CD1c-positive myeloid dendritic cell (primary cell): Measurements from ENCODE around the gene HHEX.
"Not testable (repeated sequence)": the region's sequence is repeated elsewhere in the genome, so short reads cannot be mapped to it uniquely, and the experiment has no call there.

ENCODE experiments used
- DNase-seq: peaks from one replicate; pipeline ENCODE4 v3.0.0-alpha.2; 2016; ENCODE audit errors: extremely low spot score

The HHEX gene

GRCh38 chr10:92734301-92734700 lies 44.5 kb downstream of the HHEX start:
- no peak for DNase-seq

DNA sequence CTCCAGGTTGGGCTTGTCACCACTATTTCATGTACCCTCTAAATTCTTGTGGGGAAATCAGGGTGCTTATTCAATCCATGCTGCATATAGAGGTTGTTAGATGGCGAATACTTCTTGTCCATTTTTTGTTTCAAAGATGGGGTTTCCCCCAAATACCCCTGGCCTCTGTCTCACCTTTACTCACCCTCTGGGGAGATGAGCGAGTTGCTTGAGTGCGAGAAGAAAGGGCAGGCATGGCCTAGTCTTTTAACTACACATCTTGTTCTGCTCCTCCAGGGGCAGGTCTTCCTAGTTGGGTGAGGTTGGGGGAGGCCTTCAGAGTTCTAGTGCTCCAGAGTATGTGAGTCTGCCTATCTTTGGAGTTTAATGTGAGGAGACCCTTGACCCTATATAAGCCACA lies 46.2 kb downstream of the HHEX start:
- no peak for DNase-seq

GRCh38 chr10:92737484-92737883 lies 47.7 kb downstream of the HHEX start:
- no peak for DNase-seq

- no peak for DNase-seq
These were observed 51.0 kb downstream of the HHEX start for GRCh38 chr10:92740762-92741161.

DNA sequence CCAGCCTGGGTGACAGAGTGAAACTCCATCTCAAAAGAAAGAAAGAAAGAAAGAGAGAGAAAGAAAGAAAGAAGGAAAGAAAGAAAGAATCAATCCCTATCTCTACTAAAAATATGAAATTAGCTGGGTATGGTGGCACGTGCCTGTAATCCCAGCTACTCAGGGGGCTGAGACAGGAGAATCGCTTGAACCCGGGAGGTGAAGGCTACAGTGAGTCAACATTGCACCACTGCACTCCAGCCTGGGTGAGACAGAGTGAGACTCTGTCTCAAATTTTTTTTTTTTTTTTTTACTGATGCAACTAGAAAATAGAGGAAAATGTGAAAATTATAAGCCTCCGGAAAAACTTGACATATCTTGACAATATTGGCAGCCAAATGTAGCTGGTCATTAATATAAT lies 52.0 kb downstream of the HHEX start:
- not testable (repeated sequence) for DNase-seq

DNA sequence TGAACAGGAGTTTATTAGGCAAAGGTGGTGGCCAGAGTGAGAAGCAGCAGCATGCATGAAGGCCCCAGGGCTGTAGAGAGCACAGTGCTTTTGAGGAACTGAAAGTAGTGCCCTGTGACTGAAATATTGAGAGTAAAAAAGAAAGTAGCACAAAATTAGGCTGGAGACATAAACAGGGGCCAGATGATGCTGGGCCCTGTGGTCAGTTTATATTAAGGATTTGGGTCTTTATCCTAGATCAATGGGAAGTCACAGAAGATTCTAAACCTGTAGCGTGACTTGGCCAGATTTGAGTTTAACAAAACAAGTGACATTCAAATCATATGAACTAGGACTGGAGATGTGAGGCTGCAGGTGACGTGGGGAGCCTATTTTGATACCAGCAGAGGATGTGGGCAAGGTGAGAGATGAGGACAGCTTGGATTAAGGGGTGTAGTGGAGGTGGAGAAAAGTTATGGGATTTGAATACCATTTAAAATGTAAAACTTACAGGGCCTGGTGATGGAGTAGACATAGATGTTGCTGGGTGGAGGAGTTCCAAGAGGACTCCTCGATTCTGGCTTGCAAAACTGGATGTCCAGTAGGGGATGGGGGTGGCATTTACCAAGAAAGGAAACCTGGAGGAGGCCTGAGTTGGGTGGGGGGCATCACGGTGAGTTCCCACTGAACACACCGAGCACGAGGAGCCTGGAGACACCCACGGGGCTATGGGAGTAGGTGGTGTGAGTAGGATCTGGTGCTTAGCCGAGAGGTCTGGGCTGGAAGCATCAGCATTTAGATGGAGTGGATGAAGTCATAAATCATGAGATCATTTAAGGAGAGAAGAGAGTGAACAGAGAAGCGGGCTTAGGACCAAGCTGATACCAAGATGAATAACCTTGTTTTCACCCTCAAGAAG lies 52.8 kb downstream of the HHEX start:
- peak; percentile 76 for DNase-seq
